ENCODE data around the gene SERPINA5.
"Not testable (repeated sequence)": the region's sequence is repeated elsewhere in the genome, so short reads cannot be mapped to it uniquely, and the experiment has no call there.

Gene SERPINA5

DNA sequence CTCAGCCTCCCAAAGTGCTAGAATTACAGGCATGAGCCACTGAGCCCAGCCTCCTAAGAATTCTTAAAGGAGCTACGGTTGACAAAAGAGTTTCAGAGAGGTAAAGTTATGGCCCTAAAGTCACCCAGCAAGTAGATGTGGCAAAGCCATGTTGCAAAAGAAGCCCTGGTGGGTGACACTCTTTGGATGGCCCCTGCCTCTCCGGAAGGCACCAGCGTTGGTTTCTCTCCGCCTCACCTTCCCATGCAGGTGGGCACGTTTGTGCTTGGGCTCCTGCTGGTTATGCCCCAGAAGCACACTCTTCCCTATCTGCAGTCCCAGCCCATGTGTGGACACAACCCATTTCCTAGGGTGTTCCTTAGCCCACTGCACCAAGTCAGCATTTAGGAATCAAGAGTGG lies 21.5 kb downstream of the SERPINA5 start:
- no peak for DNase-seq

GRCh38 chr14:94605361-94605760 lies 24.1 kb downstream of the SERPINA5 start:
- DNase-seq: no peak

DNA sequence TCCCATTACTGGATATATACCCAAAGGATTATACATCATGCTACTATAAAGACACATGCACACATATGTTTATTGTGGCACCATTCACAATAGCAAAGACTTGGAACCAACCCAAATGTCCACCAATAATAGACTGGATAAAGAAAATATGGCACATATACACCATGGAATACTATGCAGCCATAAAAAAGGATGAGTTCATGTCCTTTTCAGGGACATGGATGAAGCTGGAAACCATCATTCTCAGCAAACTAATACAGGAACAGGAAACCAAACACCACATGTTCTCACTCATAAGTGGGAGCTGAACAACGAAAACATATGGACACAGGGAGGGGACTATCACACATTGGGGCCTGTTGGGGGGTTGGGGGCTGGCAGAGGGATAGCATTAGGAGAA lies 27.7 kb downstream of the SERPINA5 start:
- DNase-seq: not testable (repeated sequence)

DNA sequence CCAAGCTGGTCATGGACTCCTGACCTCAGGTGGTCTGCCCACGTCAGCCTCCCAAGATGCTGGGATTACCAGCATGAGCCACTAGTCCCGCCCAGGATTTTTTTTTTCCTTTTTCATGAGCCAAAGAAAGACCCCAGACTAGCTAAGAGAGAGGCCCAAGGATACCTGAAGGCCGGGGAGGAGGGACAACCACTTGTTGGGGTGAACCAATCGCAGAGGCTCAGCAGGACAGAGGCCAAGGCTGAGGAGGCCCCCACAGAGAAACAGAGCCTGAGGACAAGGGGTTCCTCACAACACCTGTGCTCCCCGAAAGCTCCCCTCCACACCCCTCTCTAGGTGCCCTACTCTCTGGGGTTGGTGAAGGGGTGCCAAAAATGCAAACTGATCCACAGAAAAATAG lies 30.0 kb downstream of the SERPINA5 start:
- no peak for DNase-seq

DNA sequence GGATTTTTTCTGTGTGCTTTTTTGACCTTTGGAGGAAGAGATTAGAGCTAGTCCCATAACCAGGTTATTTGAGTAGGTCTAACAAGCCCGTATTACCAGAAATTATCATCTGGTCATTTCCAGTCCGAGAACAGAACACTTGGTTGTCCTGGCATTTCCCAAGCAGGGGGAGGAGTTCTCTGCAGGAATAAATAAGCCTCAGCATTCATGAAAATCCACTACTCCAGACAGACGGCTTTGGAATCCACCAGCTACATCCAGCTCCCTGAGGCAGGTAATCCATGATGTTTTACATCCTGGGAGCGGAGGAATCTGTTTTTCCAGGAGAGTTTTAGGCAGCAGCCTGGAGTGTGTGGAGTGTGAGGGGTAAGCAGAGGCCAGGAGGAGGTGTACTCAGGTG lies 30.9 kb downstream of the SERPINA5 start, which contains the start of gene SERPINA3:
TSS of gene SERPINA3 (plus strand) at position 218 of the 400 bp plus-strand sequence. CDS start 2,051 bp downstream, outside the sequence.
- no peak for DNase-seq

DNA sequence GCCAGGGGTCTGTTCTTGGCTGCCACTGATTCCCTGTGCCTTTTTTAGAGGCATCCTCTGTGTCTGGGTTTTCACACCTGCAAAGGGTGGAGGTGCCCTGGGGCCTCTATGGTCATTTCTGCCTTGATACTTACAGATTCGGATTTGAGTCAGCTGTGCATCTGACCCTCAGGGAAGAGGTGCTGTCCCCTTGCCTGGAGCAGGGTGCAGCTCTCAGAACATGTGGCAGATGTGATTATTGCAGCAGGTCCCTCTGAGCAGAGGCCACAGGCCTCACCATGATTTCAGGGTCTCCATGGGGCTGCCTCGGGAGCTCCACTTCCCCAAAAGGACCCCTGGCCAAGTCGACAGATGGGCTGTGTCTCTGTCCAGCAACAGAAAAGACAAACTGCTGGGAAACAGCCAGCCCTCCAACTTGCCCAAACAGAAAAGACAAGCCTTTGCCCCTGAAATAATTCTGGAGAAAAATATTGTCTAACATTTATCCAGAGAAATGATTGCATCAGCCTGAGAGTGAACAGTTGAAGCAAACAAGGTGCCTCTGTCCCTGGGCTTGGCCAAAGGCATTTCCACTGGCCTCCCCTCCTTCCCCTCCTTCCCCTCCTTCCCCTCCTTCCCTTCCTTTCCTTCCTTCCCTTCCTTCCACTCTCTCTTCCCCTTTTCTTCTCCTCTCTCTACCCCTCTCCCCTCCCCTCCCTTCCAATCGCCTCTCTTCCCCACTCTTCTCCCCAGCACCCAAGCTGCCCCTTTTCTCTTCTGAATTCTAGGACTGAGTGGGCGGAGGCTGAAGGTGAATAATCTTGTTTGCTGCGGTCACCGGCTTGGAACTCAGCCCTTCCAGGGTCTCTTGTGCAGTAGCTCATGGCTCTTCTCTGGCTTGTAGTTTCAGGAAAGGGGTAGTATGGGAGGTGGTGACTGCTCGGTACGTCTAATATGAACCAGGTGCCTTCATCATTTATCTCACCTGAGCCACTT lies 31.6 kb downstream of the SERPINA5 start:
- DNase-seq: no peak

- DNase-seq: no peak
These were observed 32.8 kb downstream of the SERPINA5 start for GRCh38 chr14:94613720-94614644.

DNA sequence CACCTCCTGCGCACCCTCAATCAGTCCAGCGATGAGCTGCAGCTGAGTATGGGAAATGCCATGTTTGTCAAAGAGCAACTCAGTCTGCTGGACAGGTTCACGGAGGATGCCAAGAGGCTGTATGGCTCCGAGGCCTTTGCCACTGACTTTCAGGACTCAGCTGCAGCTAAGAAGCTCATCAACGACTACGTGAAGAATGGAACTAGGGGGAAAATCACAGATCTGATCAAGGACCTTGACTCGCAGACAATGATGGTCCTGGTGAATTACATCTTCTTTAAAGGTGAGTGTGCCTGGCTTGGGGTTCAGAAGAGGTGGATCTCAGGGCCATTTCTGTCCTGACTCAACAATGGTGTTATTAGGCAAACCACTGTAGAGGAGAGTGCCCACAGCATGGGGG lies 33.6 kb downstream of the SERPINA5 start:
- DNase-seq: no peak

DNA sequence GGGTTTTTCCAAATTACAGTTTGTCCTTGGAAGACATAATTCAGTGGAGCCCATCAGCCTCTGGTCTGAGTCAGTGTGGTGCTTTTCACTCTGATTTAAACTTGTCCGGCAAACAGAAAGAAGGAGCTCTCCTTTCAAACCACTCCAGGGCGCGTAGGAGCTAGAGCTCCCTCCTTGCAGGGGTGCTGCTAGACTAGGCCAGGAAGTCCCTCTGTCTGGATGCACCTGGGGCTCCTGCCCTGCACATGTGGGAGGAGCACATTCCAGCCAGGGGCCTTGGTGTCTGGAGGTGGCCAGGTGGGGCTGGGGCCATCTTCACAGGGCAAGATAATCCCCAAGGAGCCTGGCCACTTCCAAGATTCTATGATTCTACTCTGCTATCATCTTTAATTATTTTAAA lies 34.0 kb downstream of the SERPINA5 start:
- DNase-seq: no peak

- DNase-seq: no peak
These were observed 34.8 kb downstream of the SERPINA5 start for GRCh38 chr14:94615823-94616570.

DNA sequence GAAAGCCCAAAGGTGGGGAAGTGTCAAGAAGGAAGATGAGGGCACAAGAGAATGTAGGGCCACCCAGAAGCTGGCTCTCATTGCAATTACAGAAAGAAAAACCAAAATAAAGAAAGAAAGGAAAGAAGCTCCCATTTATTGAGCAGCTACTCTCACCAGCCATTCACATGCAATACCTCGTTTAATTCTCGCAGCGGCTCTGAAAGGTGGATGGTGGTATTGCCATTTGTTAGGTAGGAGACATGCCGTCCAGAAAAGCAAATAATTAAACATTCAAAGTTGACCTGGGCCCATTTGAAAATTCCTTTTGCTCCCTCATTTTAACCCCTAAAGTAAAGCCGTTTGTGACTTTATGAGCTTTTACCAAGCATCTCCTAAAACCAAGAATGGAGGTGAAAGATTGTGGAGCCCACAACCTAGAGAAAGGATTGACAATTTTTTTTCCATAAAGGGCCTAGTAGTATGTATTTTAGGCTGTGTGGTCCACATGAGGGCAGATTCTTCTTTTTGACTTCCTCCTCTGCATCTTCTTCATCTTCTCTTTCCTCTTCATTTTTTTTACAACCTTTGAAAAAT lies 36.2 kb downstream of the SERPINA5 start:
- no peak for DNase-seq

DNA sequence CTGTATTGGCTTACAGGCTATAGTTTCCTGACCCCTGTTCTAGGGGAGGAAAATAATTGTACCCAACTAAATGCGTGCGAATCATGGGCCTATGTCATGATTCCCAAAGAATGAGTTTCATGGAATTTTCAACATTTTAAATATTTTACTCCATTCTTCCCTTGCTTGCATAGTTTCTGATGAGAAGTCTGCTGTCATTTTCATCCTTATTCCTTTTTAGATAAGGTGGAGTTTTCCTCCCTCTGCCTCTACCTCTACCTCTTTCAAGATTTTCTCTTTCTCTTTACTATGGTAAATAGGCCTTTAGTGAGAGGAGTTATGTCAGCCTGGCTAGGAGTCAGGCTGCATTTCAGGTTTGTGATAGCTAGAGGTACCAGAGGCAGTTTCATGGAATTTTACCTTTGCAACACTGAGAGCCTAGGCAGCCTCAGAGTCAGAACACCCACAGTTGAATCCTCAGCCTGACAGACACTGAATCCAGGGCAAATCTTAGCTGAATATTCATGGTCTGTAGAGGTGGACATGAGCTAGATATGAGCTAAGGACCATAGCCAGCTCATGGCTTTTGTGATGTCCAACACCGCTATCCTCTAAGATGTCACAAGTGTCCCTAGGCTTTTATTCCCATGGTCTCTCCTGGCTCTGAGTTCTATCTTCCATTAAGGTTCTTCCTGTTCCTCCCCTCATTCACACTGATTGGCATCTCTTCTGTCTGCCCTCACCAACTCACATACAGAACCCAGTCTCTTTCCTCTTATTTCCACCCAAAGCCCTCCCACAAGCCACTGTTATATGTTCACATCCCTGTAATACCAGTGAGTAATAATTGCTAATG lies 37.0 kb downstream of the SERPINA5 start:
- DNase-seq: no peak

- no peak for DNase-seq
These were observed 38.1 kb downstream of the SERPINA5 start for GRCh38 chr14:94619297-94619696.

DNA sequence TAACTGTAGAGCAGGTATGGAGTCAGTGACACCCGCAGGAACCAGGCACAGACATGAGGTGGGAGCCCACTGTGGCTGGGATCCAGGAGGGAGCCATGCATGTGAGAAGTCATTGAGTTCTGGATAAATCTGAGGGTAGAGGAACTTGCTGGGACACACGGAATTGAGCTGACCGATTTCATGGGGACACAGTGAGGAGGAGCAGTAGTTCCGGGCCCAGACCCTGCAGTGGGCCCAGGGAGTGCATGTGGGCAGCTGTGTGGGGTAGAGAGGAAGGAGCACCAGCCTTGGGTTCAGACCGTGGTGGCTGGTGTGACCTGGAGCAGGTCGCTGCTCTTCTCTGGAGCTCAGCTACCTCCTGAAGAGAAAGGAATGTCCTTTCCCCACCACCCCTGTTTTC lies 39.4 kb downstream of the SERPINA5 start:
- DNase-seq: no peak

- no peak for DNase-seq
These were observed 40.3 kb downstream of the SERPINA5 start for GRCh38 chr14:94621358-94622134.

- no peak for DNase-seq
These were observed 41.6 kb downstream of the SERPINA5 start for GRCh38 chr14:94622653-94623421.

- DNase-seq: no peak
These were observed 42.2 kb downstream of the SERPINA5 start for GRCh38 chr14:94623422-94623809.

DNA sequence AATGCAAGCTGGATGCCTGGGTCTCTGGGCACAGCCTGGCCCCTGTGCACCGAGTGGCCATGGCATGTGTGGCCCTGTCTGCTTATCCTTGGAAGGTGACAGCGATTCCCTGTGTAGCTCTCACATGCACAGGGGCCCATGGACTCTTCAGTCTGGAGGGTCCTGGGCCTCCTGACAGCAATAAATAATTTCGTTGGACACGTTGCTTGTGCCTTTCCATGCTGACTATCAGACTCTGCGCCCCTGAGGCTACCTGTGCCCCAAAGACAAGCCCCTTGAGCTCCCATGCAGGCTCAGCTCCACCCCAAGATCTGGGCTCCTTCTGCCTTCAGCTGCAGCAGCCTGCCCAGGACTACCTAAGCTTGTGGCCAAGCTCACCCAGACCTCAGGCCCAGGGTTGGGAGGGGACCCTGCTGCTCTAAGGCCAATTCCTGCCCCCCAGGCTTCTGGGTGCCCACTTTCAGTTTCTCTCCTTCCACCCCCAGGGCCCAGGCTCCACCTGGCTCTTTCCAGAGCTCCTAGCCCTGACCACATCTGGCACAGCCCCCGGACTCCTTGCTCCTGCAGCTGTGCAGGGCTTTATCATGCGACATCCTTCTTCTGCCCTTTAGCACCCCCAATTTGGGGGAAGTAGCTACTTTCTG lies 42.8 kb downstream of the SERPINA5 start:
- no peak for DNase-seq

All from fibroblast of skin of right quadriceps (primary cell).